Stimulated activated naive CD4-positive, alpha-beta T cell treated with Interleukin-2 at 50 U/mL for 16 hours (primary cell): Measurements from ENCODE around the gene OBP2B.
A peak's percentile ranks its signal among the peaks of the same experiment; 100 is the strongest.
"Not testable (repeated sequence)": the region's sequence is repeated elsewhere in the genome, so short reads cannot be mapped to it uniquely, and the experiment has no call there.

ENCODE experiments used
- DNase-seq: peaks from one replicate; lab custom pipeline; 2025; lab: John Stamatoyannopoulos, UW

The OBP2B gene, protein sequence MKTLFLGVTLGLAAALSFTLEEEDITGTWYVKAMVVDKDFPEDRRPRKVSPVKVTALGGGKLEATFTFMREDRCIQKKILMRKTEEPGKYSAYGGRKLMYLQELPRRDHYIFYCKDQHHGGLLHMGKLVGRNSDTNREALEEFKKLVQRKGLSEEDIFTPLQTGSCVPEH

DNA sequence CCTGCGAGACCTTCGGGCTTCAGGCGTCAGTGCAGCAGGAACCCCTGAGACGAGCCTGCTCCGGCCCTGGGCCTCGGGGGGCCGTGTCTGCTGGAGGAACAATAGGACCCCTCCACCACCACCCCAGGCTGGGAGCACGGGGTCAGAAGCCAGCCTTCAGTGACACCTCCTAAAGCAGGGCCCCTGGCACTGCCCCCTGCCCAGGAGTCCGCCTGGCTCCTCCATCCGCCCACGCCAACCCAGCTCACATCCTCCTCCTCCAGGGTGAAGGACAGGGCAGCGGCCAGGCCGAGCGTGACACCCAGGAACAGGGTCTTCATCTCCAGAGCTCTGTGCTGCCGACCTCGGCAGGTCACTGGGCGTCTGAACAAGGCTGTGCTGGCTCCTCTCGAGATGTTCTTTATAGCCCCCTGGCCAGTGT is at the start of gene OBP2B:
OBP2B (minus strand) TSS at position 371 of the 421 bp plus-strand sequence; CDS start at position 320, 51 bp downstream.
- DNase-seq = not testable (repeated sequence)

DNA sequence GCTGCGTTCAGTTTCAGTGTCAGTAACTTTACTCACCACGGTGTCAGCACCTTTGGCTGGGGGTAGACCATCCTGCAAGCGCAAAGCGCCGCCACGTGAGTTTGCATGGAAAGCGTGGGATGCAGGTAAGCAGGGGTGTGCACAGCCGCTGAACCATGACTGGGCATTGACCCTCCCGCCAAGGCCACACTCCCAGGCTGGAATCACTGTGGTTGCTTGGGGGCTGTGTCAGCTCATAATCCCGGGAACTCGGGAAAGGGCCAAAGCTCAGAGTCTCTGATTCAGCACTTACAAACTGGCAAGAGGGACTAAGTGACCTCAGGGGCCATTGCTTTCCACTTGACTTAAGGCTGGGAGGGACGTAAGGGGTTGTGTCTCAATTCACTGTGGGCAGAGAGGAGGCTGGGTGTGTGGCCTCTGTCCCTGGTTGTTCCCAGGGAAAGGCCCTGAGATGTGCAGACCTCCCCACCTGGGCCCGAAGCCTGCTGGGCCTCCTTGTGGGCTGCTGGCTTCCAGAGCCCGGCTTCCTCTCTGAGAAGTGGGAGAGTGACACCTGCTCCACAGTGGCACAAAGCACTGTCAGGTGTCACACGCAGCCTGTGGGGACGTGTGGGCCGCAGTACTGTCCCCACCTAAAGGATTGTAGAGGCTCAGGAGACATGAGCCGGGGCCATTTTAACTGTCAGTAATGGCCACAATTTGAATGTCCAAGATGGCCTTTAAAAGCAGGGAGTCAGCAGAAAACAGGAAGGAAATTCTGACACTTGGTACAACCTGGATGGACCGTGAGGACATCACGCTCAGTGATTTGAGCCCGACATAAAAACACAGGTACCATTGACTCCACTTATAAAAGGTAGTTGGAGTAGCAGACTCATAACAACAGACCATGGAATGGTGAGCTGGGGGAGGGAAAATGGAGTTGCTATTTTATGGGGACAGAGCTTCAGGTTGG is 49.3 kb upstream of the OBP2B start:
- DNase-seq = no peak

DNA sequence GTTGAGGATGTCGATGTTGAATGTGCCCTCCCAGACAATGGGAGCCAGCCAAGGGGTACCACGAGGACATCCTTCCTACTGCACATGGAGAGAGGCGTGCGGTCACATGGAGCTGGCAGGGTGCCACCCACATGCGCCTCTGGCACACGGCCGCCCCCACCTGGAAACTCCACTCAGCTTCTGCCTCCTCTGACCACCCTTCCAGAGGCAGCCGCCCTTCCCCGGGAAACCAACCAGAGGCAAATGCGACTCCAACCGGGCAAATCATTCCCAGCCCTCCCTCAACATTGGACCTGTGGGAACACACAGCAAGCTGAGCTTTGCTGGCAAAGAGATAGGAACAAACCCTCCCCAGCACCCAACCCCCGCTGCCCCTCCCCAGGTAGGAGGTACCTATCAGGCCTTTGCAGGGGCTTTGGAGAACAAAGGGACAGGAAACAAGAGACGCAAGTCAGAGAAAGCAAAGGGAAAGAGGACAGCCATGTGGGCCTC is 48.5 kb upstream of the OBP2B start:
- no peak for DNase-seq

DNA sequence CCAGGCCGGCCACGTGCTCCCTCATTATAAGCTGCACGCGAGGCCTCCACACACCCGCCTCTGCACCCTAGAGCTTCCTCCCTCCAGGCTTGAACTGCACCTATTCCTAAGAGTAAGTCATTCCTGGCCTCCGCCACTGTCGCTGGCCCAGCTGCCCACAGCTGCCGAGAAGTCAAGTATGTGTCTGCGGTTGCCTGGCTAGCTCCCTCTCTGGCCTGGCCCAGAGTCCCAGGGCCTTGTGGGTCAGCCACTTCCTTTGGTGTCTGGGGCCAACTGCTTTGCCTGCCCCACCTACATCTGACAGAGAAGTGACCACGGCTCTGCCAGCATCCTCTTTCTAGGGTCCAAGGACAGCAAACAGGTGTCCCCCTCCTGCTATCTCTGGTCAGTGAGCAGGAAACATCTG is 47.6 kb upstream of the OBP2B start:
- DNase-seq = no peak

DNA sequence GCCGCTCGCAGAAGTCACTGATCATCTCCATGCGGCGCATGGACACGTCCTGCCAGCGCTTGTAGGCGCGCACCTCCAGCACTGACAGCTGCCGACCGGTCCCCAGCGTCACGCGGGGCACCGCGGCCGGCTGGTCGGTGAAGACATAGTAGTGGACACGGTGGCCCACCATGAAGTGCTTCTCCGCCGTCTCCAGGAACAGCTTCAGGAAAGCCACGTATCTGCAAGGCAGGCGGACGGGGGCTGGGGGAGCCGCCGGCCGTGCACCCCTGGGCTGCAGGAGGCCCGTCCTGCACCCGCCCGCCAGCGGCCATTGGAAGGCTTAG is 47.0 kb upstream of the OBP2B start:
- DNase-seq = no peak

DNA sequence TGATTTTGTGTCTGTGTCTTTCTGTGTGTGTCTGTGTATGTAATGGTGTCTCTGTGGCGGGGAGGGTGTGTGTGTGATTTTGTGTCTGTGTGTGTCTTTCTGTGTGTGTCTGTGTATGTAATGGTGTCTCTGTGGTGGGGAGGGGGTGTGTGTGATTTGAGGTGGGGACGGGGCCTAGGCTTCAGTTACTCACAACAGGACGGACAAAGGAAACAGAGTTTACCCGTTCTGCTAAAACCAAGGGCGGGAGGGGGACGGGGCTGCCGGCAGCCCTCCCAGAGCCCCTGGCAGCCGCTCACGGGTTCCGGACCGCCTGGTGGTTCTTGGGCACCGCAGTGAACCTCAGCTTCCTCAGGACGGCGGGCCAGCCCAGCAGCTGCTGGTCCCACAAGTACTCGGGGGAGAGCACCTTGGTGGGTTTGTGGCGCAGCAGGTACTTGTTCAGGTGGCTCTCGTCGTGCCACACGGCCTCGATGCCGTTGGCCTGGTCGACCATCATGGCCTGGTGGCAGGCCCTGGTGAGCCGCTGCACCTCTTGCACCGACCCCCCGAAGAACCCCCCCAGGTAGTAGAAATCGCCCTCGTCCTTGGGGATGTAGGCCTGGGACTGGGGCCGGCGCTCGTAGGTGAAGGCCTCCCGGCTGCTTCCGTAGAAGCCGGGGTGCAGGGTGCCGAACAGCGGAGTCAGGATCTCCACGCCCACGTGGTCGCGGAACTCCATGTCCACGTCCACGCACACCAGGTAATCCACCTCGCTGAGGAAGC is 46.5 kb upstream of the OBP2B start:
- no peak for DNase-seq

DNA sequence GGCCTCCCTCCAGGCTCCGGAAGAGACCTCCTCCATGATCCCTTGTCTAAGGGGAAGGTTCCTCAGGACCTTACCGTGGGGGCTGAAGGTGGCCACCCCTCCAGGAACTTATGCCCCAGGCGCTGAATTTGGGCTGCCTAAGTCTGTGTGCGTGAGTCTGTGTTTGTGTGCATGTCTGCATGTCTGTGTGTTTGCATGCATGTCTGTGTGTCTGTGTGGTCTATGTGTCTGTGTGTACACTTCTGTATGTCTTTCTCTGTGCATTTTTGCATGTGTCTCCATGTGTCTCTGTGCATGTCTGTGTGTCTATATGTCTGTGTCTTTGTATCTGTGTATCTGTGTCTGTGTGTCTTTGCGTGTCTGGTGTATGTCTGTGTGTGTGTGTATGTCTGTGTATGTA is 45.4 kb upstream of the OBP2B start:
- no peak for DNase-seq

DNA sequence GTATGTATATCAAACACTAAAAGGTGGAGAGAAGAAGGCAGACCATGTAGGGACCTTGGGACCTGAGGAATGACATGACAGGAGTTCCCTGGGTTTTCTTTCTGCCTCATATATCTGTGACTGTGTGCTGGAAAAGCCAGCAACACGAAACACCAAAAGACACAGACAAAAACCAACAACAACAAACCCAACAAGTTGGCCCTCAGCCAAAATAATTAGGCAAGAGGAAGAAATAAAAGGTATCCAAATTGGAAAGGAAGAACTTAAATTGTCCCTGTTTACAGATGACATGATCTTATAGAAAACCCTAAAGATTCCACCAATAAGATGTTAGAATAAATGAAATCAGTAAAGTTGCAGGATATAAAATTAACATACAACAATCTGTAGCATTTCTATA is 44.2 kb upstream of the OBP2B start:
- no peak for DNase-seq

DNA sequence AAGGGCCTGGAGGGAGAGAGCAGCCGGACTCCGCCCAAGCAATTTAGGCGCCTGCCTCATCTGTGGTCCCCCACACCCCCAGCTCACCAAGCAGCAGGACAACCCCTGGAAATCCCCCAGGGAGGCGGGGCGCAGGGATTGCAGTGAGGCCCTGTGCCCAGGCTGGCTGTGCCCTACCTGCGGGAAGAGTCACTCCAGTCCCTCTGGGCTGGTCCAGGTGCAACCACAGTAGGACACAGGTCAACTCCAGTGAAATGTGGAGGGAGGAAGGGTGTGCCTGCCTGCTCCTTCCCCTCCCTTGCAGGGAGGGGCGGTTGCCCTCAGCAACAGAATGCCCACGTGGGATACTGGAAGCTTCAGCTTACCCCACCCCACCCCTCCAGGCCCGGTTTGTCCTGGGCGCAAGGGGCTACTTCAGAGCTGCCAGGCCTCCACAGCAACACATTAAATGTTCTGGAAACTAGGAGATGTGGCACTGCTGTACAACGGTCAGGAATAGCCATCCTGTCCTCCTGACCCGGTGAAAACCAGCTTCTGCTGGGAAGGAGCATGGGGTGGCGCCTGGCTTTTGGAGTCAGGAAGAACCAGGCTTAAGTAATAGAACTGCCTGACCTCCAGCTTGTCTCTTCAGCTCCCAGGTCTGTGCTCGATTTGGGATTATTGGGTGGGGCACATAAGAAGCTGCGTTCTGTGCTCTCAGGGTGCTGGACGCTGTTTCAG is 43.4 kb upstream of the OBP2B start:
- no peak for DNase-seq

DNA sequence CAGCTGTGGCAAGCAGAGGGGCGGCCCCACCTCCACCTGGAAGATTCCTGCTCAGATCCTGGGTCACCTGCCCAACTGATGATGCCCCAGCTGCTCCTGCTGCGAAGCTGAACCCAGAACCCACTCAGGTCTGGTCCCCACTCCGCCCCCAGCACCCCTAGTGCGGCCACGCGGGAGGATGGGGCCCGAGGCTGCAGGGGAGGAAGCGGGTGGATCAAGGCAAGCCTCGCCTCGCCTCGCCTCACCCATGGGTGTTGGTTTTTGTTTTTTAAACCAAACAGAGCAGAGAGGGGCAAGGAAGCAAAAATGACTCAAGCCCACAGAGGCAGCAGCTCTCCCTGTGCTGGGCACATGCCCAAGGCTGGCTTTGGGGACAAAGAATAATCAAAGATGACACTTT is 42.7 kb upstream of the OBP2B start:
- no peak for DNase-seq

DNA sequence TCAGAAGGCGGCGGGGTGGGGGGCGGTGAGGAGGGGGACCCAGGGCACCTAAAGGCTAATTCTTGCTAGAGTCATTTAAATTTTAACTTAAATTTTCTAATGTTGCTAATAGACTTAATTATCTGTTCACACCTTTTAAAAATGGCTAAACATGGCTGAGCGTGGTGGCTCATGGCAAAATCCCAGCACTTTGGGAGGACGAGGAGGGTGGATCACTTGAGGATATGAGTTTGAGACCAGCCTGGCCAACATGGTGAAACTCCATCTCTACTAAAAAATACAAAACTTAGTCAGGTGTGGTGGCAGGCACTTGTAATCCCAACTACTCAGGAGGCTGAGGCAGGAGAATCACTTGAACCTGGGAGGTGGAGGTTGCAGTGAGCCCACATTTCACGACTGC is 42.2 kb upstream of the OBP2B start:
- DNase-seq = not testable (repeated sequence)

DNA sequence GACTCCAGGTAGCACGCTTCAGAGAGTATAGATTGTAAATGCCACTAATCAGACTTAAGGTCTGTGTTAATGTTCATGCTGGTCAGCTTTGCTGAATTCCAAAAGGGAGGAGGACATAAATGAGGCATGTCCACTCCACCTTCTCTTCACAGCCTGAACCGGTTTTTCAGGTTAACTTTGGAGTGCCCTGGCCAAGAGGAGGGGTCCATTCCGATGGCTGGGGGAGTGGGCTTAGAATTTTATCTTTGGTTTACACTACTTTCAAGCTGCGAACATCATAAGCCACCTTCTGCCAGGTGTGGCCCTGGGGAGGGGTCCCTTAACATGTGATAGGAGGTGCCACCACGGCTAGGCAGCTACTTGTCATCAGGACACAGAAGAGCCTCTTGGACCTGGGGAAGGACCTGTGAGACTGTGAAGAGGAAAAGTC is 41.7 kb upstream of the OBP2B start:
- DNase-seq = no peak

DNA sequence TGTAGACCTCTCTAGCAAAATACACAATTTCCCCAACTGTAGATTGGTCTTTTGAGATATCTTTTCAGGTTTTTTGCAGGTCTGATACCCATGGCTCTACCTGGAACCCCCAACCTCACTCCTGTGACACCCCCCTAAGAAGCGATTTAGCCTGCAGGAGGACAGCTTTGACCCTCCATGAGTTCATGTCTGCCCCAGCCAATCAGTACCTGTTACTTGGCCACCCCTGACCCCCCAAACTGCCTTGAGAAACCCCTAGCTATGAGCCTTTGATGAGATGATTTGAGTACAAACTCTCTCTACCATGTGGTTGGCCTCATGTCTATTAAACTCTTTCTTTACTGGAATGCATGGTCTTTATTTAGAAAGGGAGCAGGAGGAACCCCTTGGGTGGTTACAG is 40.3 kb upstream of the OBP2B start:
- no peak for DNase-seq

DNA sequence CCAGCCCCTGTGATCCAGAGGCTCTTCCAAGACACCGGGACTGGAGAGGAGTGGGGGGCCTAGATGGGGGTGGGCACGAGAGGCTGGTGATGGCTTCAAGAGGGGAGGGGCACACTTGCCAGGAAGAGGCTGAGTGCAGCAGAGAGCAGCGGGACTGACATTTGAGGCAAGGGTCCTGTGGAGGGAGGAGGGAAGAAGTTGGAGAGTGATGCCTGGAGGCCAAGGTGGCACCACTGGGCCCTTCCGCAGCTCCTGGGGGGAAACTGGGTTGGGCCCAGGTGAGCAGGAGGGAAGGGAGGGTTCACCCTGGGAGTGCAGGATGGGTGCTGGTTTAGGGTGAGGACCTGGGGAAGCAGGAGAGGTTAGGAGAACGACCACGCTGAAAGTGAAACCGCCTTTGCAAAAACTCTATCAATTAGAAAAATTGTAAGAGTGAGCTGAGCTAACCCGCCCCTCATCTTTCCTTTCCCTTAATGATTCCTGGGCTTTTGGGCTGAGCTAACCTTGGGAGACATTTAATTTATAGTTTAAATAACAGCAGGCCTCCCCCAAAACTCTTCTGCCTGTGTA is 39.8 kb upstream of the OBP2B start:
- no peak for DNase-seq

DNA sequence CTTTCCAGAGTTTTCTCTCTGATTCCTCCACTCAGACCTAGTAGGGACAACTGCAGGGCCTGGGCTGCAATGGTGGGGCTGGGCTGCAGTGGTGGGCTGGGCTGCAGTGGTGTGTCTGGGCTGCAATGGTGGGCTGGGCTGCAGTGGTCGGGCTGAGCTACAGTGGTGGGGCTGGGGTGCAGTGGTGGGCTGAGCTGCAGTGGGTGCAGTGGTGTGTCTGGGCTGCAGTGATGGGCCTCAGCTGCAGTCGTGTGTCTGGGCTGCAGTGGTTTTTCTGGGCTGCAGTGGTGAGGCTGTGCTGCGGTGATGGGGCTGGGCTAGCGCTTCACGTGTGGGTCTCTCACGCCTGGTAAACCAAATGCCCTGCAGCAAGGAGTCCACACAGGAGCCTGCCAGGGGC is 38.6 kb upstream of the OBP2B start:
- DNase-seq = no peak

DNA sequence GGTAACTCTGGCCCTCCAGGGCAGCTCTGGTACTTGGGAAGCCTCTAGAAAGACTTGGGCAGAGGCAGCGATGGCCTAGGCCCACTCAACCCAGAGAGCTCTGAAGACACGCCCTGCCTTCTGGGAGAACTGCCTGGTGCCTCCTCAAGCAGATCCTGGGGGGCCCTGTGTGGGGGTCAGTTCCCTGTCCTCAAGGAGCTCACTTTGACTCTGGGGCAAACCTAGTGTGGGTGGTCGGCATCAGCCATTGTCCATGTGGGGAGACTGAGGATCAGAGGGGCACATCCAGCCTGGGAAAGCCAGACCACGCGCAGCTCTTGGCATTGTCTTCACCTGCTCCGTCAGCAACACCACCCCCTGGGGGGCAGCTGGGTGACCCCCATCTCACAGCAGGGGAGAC is 37.9 kb upstream of the OBP2B start:
- no peak for DNase-seq

DNA sequence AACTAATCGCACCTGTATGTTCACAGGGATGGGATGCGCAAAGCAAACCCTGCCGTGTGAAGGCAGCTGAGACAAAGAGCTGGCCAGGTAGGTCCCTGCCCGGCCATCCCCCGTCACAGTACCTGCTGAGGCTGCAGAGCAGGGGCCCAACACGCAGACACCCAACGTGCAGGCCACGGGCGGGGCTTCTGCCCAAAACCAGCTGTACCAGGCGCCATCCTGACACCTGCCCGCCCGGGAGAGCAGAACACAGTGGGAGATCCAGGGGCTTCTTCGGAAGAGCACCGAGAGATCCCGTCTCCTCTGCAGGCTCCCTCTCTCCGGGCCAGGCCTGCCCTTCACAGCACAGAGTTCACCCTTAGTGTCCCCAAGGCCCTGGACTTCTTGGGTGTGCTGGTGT is 37.5 kb upstream of the OBP2B start:
- no peak for DNase-seq

DNA sequence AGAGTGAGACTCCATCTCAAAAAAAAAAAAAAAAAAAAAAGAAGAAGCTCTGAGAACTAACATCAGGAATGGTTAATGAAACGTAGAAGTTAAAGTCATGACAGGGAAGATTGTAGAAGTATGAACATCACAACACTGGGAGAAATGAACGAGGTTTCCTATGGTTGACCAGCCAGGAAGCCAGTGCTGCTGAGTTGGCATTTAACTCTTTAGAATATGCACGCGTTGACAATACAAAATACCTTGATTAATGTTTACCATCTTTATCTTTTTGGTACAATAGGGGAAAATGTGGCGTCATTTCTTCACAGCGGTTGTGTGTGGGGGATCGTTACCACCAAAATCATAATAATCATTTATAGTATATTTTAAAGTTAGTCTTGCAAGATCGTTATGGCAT is 33.9 kb upstream of the OBP2B start:
- no peak for DNase-seq

DNA sequence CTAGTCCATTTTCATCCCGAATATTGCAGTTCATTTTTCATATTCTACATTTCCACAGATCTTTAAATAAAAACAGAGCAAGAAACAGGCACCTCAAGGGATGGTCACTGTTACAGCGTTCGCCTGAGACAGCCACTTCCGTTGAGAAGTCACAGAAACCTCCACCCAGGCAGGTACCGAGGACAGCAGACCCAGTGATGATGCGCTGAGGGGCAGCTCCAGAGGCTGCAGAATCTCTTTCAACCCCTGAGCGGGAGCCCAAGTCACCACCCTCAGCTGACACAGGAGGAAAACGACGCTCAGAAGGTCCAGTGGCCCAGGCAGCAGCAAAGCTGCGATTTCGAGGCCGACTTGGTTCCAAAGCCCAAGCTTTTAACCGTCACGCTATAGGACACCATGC is 33.2 kb upstream of the OBP2B start:
- DNase-seq = no peak

DNA sequence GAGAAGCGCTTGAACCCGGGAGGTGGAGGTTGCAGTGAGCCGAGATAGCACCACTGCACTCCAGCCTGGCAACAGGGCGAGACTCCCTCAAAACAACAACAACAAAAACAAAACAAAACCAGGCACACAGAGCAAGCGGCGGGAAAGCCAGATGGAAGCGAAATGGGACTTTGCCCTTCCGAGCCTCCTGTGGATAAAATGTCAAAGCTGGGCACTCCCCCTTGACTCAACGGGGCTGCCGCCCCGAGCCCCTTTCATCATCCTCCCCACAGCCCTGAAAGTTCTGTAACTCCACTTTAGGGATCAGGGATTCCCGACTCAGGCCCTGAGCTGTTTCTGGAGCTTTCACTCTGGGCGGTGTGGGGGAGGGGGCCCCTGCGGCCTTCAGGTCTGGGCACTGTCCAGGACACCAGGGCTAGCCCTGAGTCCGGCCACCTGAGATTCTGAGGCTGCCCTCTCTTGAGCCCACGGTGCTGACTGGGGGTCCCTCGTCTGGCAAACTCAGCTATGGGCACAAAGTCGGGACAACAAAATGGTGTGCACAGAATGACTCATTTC is 30.6 kb upstream of the OBP2B start:
- no peak for DNase-seq

DNA sequence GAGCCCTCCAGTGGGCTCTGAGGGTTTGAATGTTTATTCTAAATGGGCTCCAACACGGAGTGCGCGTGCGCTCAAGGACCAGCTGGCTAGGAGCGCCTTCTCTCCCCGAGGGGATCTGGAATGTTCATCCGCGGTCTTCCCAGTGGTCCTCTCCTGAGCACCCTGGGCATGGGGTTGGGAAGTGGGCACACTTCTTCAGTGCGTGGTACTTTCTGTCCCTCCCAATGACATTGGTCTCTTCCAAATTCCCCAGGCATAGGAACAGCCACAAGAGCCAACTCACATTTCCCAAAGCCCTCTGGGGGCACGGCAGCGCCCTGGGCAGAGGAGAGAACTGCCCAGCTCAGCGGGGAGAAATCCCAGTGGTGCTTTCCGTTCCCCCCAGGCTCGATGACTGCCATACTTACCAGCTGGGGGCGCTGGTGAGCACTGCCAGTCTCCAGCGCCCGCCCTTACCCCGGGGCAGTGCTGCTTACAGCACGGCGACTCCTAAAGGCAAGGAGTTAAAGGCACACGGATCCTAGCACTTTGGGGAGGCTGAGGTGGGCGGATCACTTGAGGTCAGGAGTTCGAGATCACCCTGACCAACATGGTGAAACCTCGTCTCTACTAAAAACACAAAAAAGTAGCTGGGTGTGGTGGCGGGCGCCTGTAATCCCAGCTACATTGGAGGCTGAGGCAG is 29.9 kb upstream of the OBP2B start:
- DNase-seq = peak; percentile 46
